Sciatic nerve (tissue), 2 donors: Measurements from ENCODE around the gene CTNNA1. TPM values are rescaled to one million over a fixed set of nuclear protein-coding genes. Genes with fewer than 3 reads are reported as not detected.
A peak's percentile ranks its signal among the peaks of the same experiment; 100 is the strongest.

Experiments used
- ATAC-seq: fragments of 200-7000 bp; cut with Tn5 transposase; one replicate; pipeline ENCODE4 v1.9.1; 2020; ENCODE audit warnings: mild to moderate bottlenecking, moderate library complexity
- DNase-seq: peaks from one replicate; pipeline ENCODE4 v3.0.0-alpha.2; 2020; ENCODE audit warnings: low spot score
- intact Hi-C: fragments of 100-400 bp; cut with DNase I; formaldehyde crosslinking; loops from one replicate; pipeline ENCODE4 v1.14.2; 2022
- total RNA-seq: library from RNA; stranded (reverse); fragmentation: NEBNext Ultra II Directional; extraction: Animal tissue kit (Norgen Biotek cat#: 25700); gene quantifications from one replicate; pipeline ENCODE4 v1.2.1, GENCODE V29; 2021
- donor health status: DM: no; HTN: no; CAD: no.
- donor health status: DM: no; HTN: no; CAD: no.

Gene CTNNA1
- total RNA-seq, 1 donor from 2014 or later = 485 TPM

DNA sequence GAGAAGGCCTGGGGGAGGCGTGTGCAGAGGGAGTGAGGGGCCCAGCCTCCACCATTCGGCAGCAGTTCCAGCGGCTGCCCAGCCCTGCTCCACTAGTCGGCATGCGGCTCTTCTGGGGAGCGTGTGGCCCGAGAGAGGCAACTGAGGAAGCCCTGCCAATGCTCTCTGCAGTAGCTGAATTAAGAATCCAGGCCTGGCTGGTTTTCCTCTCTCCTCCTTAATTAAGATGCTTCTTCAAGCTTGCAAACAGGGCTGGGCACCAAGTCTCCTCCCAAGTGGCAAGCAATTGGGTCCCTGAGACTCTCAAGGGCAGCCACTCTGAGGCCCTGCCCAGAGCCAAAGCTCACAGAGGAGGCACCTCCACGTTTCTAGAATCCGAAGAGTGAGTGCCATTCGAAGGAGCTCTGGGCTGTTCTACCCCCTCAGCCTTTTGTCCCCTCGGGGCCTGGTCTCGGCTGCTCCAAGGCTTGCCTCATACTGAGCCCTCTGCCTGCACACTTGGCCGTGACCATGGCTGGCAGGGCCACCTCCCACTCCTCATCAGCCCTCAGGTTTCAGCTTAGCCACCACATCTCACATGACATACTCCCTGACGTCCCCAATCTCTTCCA is 197.3 kb downstream of the CTNNA1 start:
- intact Hi-C loops = no loop called here
- no peak for ATAC-seq
- no peak for DNase-seq

GRCh38 chr5:138951091-138951985 is 198.1 kb downstream of the CTNNA1 start:
- ATAC-seq (no peak), DNase-seq (no peak)
- intact Hi-C loops = no loop called here

DNA sequence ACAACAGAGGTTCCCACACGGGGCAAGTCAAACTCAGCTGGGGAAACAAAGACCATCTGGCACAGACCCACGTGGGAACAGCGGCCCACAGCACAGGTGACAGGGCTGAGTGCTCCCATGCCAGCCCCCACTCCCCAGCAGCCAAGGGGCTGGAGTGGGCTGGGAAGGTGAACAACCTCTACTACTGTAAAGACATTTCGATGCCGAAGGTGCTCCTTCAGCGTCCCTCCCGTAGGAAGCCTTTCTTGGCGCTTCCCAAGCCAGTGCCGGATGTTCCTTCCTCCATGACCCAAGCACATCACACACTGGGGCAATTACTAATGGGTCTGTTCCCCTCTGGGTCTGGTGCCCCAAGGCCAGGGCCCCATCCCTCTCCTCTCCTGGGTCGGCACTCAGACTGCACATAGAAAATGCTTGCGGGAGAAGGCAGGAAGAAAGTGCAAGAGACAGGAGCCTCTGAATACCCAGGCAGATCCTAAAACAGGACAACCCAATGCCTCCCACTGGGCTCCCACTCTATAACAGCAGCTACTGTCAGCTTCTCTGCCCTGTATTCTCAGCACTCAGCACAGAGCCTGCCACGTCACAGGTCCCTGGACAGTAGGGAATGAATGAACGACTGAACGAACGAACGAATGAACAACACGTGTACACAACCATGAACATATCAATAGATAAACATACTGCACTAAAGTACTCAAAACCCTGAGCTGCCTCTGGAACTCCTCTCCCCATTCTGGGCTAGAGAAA is 198.9 kb downstream of the CTNNA1 start:
- no peak for ATAC-seq

GRCh38 chr5:138952962-138953361 is 199.7 kb downstream of the CTNNA1 start:
- intact Hi-C loops = no loop called here
- DNase-seq = no peak
- no peak for ATAC-seq

More for the DNA sequence above, 198.9 kb downstream of the CTNNA1 start:
- intact Hi-C loops = no loop called here
- DNase-seq = no peak

- intact Hi-C loops = no loop called here
- peak; percentile 81 for DNase-seq
- ATAC-seq = peak; percentile 80
Observed at GRCh38 chr5:138953387-138954256, 200.4 kb downstream of the CTNNA1 start.

- DNase-seq (no peak), ATAC-seq (no peak)
- intact Hi-C loops = no loop called here
Observed at GRCh38 chr5:138954257-138955012, 201.2 kb downstream of the CTNNA1 start.

DNA sequence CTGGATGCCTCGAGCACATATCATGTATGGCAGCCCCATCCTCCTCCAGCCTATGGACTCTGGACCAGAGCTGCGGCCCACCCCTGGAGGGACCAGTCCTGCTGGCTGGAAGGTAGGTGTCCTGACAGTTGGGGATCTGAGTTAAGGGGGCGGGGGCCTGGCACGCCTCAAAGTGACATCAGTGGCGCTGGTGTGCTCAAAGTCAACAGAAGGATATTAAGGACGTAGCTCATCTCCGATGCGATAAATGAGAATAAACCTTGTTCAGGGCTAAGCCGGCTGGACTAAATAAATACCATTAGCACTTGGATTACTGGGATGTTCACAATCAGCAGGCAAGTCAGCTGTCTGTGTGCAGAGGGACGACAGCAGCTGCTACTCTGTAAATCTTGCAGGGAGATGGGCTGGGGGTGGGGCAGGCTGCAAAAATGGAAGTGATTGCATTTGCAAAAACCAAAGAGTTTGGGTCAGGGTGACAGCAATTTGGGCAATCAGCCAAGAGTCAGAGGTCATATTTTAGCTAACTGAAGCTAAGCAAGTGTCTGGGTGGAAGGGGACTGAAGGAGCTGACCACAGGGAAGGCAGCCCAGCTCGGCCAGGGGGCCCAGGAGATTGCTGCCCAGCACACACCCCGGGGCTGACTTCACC is 201.9 kb downstream of the CTNNA1 start:
- intact Hi-C loops = no loop called here
- no peak for DNase-seq

DNA sequence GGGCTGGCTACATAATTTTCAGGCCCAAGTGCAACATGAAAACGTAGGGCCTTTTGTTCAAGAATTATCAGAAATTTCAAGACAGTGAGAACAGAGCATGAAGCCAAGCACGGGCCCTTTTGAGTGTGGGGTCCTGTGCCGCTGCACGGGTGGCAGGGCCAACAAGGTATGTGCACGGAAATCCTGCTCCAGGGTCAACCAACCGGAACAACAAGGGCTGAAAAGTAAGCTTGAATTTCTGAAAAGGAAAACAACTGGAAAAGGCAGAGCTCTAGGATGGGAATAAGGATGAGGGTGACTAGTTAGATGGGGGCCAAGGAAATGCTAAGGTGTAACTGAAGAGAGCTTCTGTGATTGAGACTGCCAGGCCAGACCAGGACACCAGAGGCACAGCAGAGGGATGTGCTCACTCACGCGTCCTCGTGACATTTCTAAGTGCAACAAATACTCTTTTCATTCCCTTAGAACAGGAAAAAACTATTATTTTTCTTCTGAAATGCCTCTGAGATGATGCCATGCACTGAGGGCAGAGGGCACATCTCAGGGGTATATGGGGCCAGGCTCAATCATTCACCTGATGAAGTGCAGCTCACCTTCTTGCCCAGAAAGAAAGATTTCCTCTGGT is 202.6 kb downstream of the CTNNA1 start:
- no peak for DNase-seq
- ATAC-seq = peak; percentile 17
- intact Hi-C loops = no loop called here

More for the DNA sequence above, 201.9 kb downstream of the CTNNA1 start:
- peak; percentile 48 for ATAC-seq

- DNase-seq (no peak), ATAC-seq (no peak)
- intact Hi-C loops = no loop called here
Observed at GRCh38 chr5:138956801-138957200, 203.6 kb downstream of the CTNNA1 start.

GRCh38 chr5:138960145-138960692 is 207.0 kb downstream of the CTNNA1 start:
- intact Hi-C loops = no loop called here
- ATAC-seq (no peak), DNase-seq (no peak)

- no peak for DNase-seq
- ATAC-seq = no peak
- intact Hi-C loops = no loop called here
Observed at GRCh38 chr5:138961221-138961620, 208.0 kb downstream of the CTNNA1 start.

DNA sequence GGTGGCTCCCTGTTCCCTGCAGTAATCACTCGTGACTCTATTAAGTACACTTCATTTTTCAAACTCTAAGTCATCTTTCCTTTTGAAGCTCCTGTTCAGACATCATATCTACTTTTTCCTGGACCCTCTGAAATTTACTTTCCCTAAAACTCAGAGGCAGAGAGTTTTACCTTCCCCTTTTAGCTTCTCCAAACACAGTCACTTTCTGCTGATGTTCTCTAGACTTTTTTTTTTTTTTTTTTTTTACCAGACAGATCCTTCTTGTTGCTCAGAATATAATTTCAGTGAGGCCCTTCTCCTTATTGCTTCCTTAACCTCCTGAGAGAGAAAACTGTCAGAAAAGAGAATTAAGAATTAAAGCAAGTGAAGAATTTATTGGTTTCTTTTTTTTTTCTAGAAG is 208.5 kb downstream of the CTNNA1 start:
- intact Hi-C loops = no loop called here
- no peak for ATAC-seq
- no peak for DNase-seq

- intact Hi-C loops = no loop called here
- ATAC-seq (no peak), DNase-seq (no peak)
Observed at GRCh38 chr5:138962614-138963370, 209.6 kb downstream of the CTNNA1 start.

DNA sequence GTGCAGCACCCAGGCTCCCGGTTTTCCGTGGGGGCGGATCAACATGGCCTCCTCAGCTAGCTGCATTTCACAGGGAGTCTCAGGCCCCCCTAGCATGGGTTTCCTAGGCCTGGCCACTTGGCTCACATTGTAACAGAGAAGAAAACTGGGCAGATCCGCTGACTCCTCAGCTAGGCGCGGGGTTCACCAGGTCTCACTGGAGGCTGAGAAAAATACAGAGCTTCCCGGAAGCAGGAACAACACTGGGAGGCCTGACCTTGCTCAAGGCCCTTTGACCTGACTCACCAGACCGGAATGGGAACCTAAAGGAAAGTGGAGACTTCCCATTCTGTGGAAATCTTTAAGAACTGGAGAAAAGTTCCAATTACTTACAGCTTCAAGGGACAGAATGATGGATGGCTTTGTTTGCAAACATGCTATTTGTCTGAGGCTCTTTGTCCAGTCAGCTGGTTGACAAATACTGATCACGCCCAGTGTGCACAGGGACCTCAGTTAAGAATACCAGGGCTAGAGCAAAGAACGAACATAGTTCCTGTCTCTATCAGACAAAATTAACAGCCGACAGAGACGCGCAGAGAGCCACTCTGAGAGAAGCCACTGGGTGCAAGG is 210.6 kb downstream of the CTNNA1 start:
- intact Hi-C loops = no loop called here
- no peak for ATAC-seq
- no peak for DNase-seq

- no peak for DNase-seq
- ATAC-seq = no peak
- intact Hi-C loops = no loop called here
Observed at GRCh38 chr5:138964647-138965201, 211.5 kb downstream of the CTNNA1 start.

DNA sequence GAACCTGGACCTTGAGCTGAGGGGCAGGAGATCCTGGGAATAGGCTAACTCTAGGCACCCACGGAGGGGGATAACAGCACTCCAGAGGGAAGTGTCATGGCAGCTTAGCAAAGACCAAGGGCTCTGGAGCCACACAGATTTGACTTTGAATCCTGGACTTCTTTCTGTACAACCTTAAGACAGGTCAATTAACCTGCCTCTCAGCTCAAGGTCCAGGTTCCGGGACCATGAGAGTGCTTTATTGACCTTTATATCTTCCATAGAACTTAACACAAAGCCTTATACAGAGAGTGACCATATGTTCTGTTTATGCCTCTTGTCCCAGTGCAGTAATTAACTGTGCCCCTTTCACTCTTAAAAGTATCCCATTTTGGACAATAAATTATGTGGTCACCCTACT is 212.4 kb downstream of the CTNNA1 start:
- no peak for DNase-seq
- no peak for ATAC-seq
- intact Hi-C loops = no loop called here
